ENCODE data around the gene DDX23. TPM values are rescaled to one million over a fixed set of nuclear protein-coding genes. Genes with fewer than 3 reads are reported as not detected.
A peak's percentile ranks its signal among the peaks of the same experiment; 100 is the strongest.

The DDX23 gene
- total RNA-seq, 1 experiment from 2014 or later, result 98.1 TPM

- no peak overlapping the region for H2AK5ac ChIP-seq (ENCODE audit: insufficient read length, low read length)
- Mint-ChIP-seq H3K4me1 (peaks cover 54 to 64% of the 10 kb centered on the region in 2 experiments), H3K27me3 (ENCODE audit: low read depth) (peaks cover 39% of the 10 kb centered on the region), H3K27ac (no peak overlapping the region), H3K4me3 (peak overlapping the region; percentile 88 to 93; a peak in 3 of 5 replicates), H3K9me3 (no peaks in the 10 kb centered on the region), H3K36me3 (ENCODE audit: insufficient read depth in 1 of 3, low read depth in 3 of 3) (peaks cover 0 to 17% (median 8%) of the 10 kb centered on the region in 3 experiments; a peak in 4 of 7 replicates)
- H3K27me3 ChIP-seq (ENCODE audit: insufficient read depth, low read length), result peaks cover 23% of the 10 kb centered on the region
- H3K79me1 ChIP-seq (ENCODE audit: insufficient read depth, low read depth, low read length, poor library complexity, severe bottlenecking), result no peaks in the 10 kb centered on the region
- 0 out of 2 replicates have a peak, but pooled peaks cover 2% of the 10 kb centered on the region for H3K4me1 ChIP-seq (ENCODE audit: insufficient read depth, low read length)
- H3K9ac ChIP-seq (ENCODE audit: extremely low read depth, insufficient read length, low read length), result no peak overlapping the region
- H3K27ac ChIP-seq (ENCODE audit: insufficient read length, low read depth, low read length), result no peak overlapping the region
- H3K18ac ChIP-seq (ENCODE audit: insufficient read length, low read depth, low read length), result no peak overlapping the region
- no peak overlapping the region for H3K56ac ChIP-seq (ENCODE audit: insufficient read length, low read depth, low read length)
- no peak overlapping the region for H4K8ac ChIP-seq (replicated peaks; ENCODE audit: insufficient read length, low read depth, low read length)
- no peaks in the 10 kb centered on the region for H3K9me3 ChIP-seq (ENCODE audit: control insufficient read depth, low read depth, low read length)
- H2BK12ac ChIP-seq (ENCODE audit: insufficient read length, low read depth, low read length), result no peak overlapping the region
- WGBS (ENCODE audit: extremely low coverage, insufficient read length, low lambda C conversion rate), result no CpG with 5 or more reads among the region's 5 CpGs
- no peak overlapping the region for H4K91ac ChIP-seq (ENCODE audit: insufficient read length, low read depth, low read length)
- H2AFZ ChIP-seq (ENCODE audit: low read length), result no peak overlapping the region
- H4K20me1 ChIP-seq (ENCODE audit: control insufficient read depth, insufficient read depth, insufficient read length), result no peaks in the 10 kb centered on the region
- H3T11ph ChIP-seq (ENCODE audit: low read length), result no peak overlapping the region
- H3K79me2 ChIP-seq (ENCODE audit: insufficient read depth, low read length), result no peaks in the 10 kb centered on the region
- no peak overlapping the region for H4K5ac ChIP-seq (ENCODE audit: insufficient read length, low read depth, low read length)
- no peak overlapping the region for H3K23ac ChIP-seq (ENCODE audit: insufficient read length, low read depth, low read length)
- H3K4ac ChIP-seq (ENCODE audit: low read depth, low read length), result no peak overlapping the region
- H2BK15ac ChIP-seq (ENCODE audit: low read depth, low read length), result no peak overlapping the region
- H3K14ac ChIP-seq (ENCODE audit: insufficient read depth, low read length), result no peak overlapping the region
- TF ChIP-seq CTCF (conservative IDR thresholded peaks at IDR 0.05), result no peak
- DNase-seq, result no peak
- H2BK5ac ChIP-seq (ENCODE audit: insufficient read length, low read length), result no peak overlapping the region
- H2BK120ac ChIP-seq (ENCODE audit: low read depth, low read length, poor library complexity, severe bottlenecking), result no peak overlapping the region
- no peak overlapping the region for H3K4me2 ChIP-seq (ENCODE audit: insufficient read depth, insufficient read length, low read length)
- H3K23me2 ChIP-seq (ENCODE audit: insufficient read length, low read depth, low read length, poor library complexity, severe bottlenecking), result peaks cover 17% of the 10 kb centered on the region
- no peak overlapping the region for H2BK20ac ChIP-seq (ENCODE audit: low read depth, low read length, poor library complexity, severe bottlenecking)
Observed at GRCh38 chr12:48819986-48820725, 31.8 kb downstream of the DDX23 start.

All from H9 (cell line).